ENCODE data around the gene ERICH6. TPM values are rescaled to one million over a fixed set of nuclear protein-coding genes. Genes with fewer than 3 reads are reported as not detected.

ERICH6 gene
- total RNA-seq: not detected

DNA sequence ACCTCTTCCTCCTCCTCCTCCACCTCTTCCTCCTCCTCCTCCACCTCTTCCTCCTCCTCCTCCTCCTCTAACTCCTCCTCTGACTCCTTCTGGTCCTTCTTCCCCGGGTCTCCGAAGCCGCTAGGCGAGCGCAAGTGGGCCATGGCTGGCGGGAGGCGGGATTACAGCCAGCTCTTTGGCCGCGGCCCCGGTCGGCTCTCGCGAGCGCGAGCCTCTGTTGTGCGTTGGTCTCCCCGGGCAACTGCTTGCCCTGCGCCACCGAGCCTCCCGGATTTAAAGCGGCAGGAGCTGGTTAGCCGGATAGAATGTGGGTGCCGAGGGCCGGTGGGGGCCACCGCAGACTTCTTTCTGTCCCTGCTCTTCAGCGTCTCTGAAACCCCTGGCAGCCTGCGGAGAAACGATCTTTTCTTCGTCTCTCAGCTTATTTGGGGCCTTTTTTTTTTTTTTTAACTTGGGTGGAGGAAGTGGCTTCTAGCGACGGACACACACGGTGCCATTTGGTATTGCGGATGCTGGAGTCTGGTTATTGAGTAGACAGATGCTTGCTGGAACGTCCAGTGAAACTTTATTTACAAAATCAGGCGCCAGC, at the start of gene ERICH6:
Gene ERICH6 (minus strand): TSS at position 165 of the 589 bp plus-strand sequence. CDS start 22 bp downstream, at position 143.
- CTCF ChIA-PET: interaction anchor here (0.7 to 1.5 kb wide), 6 partner anchors 9 to 405 kb away, joined by 3 to 7 read pairs (median 3); no protein-coding TSS in a partner anchor
- POLR2A ChIA-PET: interaction anchor here (0.6 to 1.2 kb wide), 9 partner anchors 14 to 295 kb away, joined by 3 to 10 read pairs (median 4); partner anchors contain the start of genes SELENOT and SIAH2

DNA sequence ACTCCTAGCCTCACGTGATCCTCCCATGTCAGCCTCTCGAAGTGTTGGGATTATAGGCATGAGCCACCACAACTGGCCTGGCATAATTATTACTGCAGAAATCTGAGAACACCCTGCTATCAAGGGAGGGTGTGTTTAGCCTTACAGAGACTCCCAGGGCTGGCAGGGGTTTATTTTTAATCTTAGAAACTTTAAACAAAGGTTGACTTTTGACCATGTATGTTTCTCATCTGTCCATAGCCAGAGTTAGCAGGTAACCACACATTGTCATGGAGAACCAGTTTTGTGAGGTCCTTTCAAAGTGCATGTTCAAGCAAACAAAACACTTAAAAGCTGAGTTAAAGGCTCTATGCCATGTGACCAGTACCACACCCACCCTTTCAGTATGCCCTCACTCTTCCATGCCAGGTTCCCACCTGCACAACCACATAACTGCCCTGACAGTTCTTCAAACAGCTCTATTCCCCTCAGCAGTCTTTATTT, 48.1 kb upstream of the ERICH6 start:
- POLR2A ChIA-PET: interaction anchor here (1.1 kb wide), 1 partner anchor 9 kb away, joined by 6 read pairs; no protein-coding TSS in a partner anchor
- CTCF ChIA-PET: interaction anchor here (0.8 to 1.2 kb wide), 2 partner anchors 9 to 21 kb away, joined by 3 read pairs; no protein-coding TSS in a partner anchor

DNA sequence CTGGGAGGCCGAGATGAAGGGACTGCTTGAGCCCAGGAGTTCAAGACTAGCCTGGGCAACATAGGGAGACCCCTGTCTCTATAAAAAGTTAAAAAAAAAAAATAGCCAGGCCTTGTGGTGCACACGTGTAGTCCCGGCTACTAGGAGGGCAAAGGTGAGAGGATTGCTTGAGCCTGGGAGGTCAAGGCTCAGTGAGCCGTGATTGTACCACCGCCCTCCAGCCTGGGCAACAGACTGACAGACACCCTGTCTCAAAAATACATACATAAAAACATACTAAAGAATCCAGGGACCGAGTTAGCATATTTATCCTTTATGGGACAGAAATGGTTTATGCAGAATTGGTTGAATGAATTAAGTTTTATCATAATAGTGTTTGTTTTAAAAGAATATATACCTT, 45.5 kb upstream of the ERICH6 start:
- CTCF ChIA-PET: interaction anchor here (0.5 kb wide), 1 partner anchor 337 kb away, joined by 3 read pairs; no protein-coding TSS in a partner anchor

GRCh38 chr3:150748684-150749047, 44.9 kb upstream of the ERICH6 start:
- POLR2A ChIA-PET: no interaction called here
- CTCF ChIA-PET: no interaction called here

More for the DNA sequence above, 45.5 kb upstream of the ERICH6 start:
- POLR2A ChIA-PET: no interaction called here

DNA sequence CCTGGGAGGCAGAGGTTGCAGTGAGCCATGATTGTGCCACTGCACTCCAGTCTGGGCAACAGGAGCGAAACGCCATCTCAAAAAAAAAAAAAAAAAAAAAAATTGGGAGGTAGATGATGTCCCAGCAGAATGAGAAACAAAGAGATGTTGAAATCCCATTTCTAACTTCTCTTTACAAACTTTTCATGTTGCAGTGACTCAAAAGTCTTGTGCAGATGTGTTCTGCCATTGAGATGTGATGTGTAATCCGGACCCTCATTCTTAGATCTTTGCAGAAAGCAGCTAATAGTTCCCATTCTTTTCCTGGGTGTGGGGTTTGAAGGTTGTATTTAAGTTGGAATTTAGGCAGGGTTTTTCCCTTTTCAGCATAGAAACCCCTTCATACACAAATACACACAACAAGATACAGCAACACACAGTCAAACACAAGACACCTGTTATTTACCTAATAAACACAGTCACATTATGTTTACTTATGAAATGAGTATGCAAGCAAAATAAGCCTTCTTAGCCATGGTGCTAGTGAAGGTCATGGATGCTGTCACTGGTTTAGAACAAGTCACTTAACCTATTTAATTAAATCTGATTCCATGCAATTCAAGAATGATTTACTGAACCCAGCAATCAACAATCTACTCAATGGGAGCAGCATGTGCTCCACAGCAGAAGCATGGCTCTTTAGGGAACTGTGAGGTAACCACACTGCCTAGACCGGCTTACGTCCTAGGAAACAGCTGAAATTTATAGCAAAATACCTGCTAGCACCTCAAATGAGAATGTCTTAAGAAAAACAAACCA, 44.4 kb upstream of the ERICH6 start:
- ChIA-PET CTCF (interaction anchor here (0.7 to 1.6 kb wide), 5 partner anchors 14 to 405 kb away, joined by 3 to 6 read pairs (median 4); no protein-coding TSS in a partner anchor), POLR2A (no interaction called here)

- ChIA-PET POLR2A (interaction anchor here (0.9 kb wide), 1 partner anchor 16 kb away, joined by 3 read pairs; no protein-coding TSS in a partner anchor), CTCF (interaction anchor here (0.7 to 1.6 kb wide), 4 partner anchors 15 to 41 kb away, joined by 3 to 6 read pairs (median 4); no protein-coding TSS in a partner anchor)
Observed at GRCh38 chr3:150746791-150747590, 43.3 kb upstream of the ERICH6 start.

GRCh38 chr3:150745832-150746231, 42.1 kb upstream of the ERICH6 start:
- ChIA-PET POLR2A (no interaction called here), CTCF (no interaction called here)

GRCh38 chr3:150744919-150745211, 41.1 kb upstream of the ERICH6 start:
- CTCF ChIA-PET: no interaction called here
- POLR2A ChIA-PET: interaction anchor here (0.5 kb wide), 1 partner anchor 18 kb away, joined by 3 read pairs; the partner anchor contains the start of gene SIAH2

DNA sequence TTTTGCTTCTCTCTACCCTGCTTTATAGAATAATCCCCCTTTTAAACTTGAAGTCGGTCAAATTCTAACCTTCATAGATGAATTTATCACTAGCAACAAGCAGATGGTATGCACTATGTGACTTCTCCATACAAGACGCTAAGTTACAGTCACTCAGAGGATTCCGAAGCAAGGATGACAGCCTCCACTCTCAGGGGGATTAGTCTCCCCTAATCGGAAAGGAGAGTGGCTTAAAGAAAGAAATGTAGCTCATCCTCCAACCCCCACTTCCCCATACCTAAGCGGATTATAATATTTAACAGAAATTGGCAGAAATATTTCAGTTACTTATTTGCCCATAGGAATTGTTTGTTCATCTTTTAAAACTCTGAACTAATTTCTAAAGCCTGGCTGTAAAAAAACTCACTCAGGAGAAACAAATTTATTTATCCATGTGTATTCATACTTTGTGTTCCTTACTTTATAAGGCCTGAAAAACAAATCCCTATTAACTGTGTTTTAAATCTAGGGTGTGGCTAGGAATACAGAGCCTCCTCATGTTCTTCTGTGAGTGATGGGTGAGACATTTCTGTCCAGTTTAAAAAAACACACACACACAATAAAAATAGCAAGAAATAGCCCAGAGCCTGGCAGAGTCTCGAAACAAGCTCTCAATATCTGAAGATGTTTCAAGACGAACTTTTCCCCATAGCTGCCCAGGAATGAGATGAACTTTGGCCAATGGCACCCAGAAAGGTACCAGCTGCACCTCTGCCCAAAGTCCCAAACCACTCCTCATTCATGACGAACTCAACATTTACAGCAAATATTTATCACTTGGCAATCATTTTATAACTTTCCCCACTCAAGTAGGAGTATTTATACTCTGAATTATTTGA, 40.6 kb upstream of the ERICH6 start:
- POLR2A ChIA-PET: interaction anchor here (0.5 to 1.9 kb wide), 2 partner anchors 19 kb away, joined by 3 to 7 read pairs; partner anchors contain the start of gene SIAH2
- CTCF ChIA-PET: no interaction called here

GRCh38 chr3:150743508-150743907, 39.8 kb upstream of the ERICH6 start:
- ChIA-PET POLR2A (interaction anchor here (1.9 kb wide), 1 partner anchor 19 kb away, joined by 7 read pairs; the partner anchor contains the start of gene SIAH2), CTCF (no interaction called here)

DNA sequence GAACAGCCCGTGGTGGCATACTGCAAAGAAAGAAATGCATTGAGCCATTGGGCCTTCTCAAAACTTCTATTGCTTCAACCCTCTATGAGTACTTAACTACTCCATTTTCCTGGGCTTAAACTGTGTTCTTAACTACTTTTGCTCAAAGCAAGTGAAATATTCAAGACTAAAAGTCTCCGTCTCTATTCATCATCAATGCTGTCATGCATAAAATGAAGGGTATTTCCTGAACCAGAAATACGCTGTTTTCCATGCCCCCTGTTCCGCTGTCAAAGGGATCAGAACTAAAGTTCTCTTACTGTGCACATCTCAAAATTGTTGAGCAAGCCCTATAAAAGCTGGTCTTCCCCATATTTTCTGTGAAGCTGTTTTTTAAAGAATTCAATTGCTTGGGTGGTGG, 39.0 kb upstream of the ERICH6 start:
- CTCF ChIA-PET: interaction anchor here (0.5 to 1.4 kb wide), 3 partner anchors 16 to 863 kb away, joined by 3 to 4 read pairs (median 3); no protein-coding TSS in a partner anchor
- POLR2A ChIA-PET: interaction anchor here (1.9 kb wide), 1 partner anchor 20 kb away, joined by 7 read pairs; the partner anchor contains the start of gene SIAH2

DNA sequence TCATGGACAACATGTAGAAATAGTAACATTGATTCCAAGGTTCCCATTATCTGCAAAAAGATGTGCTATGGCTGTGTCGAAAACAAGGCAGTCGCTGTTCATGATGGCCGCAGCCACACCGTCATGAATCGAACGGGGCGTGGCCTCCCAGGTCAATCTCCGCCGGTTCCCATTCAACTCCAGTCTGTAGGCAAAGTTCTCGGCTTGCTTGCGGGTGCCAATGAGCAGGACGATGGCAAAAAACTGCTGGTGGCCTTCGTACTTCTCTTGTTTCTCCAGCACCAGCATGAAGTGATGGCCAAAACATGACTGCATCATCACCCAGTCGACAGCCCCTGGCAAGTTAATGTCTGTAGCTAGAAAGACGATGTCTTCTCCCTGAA, 38.4 kb upstream of the ERICH6 start:
- POLR2A ChIA-PET: interaction anchor here (1.9 kb wide), 1 partner anchor 21 kb away, joined by 7 read pairs; the partner anchor contains the start of gene SIAH2

DNA sequence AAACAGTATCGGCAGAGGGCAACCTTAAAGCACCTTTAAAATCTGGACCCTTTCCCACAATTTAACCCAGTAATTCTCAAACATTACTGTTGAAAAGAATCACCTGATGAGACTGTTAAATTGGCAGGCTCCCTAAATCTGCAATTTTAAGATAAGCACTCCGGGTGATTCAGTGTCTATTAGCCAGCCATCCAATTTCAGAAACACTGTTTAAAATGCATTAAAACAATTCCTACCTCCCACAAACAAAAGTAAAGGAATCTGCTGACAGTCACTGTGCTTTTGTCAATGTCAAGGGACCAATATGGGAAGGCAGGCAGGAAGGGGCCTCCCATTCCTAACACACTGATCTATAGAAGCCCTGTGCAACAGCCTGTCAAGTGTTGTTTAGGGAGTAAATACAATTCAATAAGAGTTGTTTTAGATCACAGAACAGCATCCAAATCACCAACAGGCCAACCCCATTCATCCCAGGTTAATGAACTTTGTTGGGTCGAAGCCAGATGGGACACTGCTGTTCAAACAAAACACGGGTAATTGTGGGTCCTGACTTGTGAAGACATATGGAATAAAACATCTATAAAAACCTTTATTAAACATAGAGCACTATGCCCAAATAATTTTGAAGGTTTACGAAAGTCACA, 37.9 kb upstream of the ERICH6 start:
- ChIA-PET POLR2A (interaction anchor here (0.8 to 1.3 kb wide), 2 partner anchors 13 to 18 kb away, joined by 3 read pairs; no protein-coding TSS in a partner anchor), CTCF (interaction anchor here (0.7 to 1.4 kb wide), 3 partner anchors 17 to 21 kb away, joined by 3 to 4 read pairs (median 3); no protein-coding TSS in a partner anchor)

More for the DNA sequence above, 38.4 kb upstream of the ERICH6 start:
- CTCF ChIA-PET: interaction anchor here (0.7 to 1.4 kb wide), 2 partner anchors 17 to 20 kb away, joined by 3 to 4 read pairs; no protein-coding TSS in a partner anchor

DNA sequence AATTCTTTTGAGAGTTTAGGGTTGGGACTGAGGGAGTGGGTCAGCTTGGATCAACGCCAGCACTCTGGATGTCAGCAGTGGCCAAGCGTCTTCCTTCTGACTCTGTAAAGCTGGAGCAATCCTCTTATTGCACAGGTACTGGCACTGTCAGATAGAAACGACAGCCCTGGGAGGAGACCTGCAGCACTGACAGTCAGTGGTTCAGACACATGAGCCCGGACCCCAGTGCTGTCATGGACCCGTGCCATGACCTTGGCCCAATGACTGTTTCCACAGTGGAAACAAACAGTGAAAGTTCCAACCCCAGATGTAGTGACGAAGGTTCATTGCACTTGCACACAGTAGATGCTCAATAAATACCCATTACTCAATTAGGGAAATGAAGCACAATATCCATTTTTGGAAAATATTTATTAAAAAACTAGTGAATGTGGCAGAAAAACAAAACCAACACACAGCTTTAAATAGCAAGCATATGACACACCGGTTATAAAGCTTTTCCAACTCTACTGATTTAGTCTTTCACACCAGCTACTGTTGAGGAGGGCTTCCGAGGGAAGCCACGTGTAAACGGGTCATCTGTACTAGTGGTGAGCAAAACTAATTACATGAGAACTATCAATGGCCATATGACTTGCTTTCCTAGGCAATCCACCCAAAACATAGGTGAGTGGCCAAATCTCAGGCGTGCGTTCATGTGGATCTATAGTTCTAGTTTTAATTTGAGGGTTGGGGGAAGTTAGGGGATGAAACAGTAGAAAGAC, 37.2 kb upstream of the ERICH6 start:
- ChIA-PET POLR2A (interaction anchor here (0.6 to 1.3 kb wide), 4 partner anchors 14 to 23 kb away, joined by 3 to 4 read pairs (median 3); no protein-coding TSS in a partner anchor), CTCF (interaction anchor here (0.7 to 1.2 kb wide), 3 partner anchors 19 to 90 kb away, joined by 3 to 5 read pairs (median 4); no protein-coding TSS in a partner anchor)

- ChIA-PET CTCF (interaction anchor here (0.7 to 1.2 kb wide), 3 partner anchors 19 to 91 kb away, joined by 3 to 5 read pairs (median 4); no protein-coding TSS in a partner anchor), POLR2A (interaction anchor here (0.7 to 1.3 kb wide), 2 partner anchors 16 to 19 kb away, joined by 3 to 4 read pairs; no protein-coding TSS in a partner anchor)
Observed at GRCh38 chr3:150739877-150740645, 36.3 kb upstream of the ERICH6 start.

Data from activated CD8-positive, alpha-beta memory T cell treated with anti-CD3 and anti-CD28 coated beads for 36 hours (primary cell).